OCI-LY7 (cell line): ENCODE data around the gene HS3ST2. TPM values are rescaled to one million over a fixed set of nuclear protein-coding genes. Genes with fewer than 3 reads are reported as not detected.

ENCODE experiments used
- BruUV-seq: library from RNA; stranded (reverse); fragments of 400-500 nt; replicated peaks from 2 replicates; lab custom pipeline; 2021; lab: Mats Ljungman, UMichigan
- CTCF ChIA-PET: fragments of 300-600 bp; sonication (Branson Sonifier 250); formaldehyde crosslinking; loops from one replicate; lab custom pipeline; 2022; ENCODE audit warnings: antibody characterized with exemption; ENCODE audit not compliant: unreplicated experiment; lab: Charles Lee
- POLR2A ChIA-PET: fragments of 300-600 bp; sonication (Branson Sonifier 250); formaldehyde crosslinking; loops from one replicate; lab custom pipeline; 2022; ENCODE audit warnings: antibody characterized with exemption; lab: Charles Lee
- DNase-seq: peaks from one replicate; pipeline ENCODE4 v3.0.0-alpha.2; 2015; ENCODE audit warnings: low spot score
- H2AFZ ChIP-seq: fragments of 200-600 bp; sonication (generic), shearing (Covaris generic); 2 replicates; pipeline ENCODE4 v1.6.1; 2014; ENCODE audit warnings: mild to moderate bottlenecking, antibody characterized with exemption, low read length, moderate library complexity
- H3K27ac ChIP-seq: fragments of 200-600 bp; sonication (generic); 2 replicates; pipeline ENCODE4 v1.5.1; 2014; ENCODE audit warnings: mixed run types, low read depth, mild to moderate bottlenecking, moderate library complexity, low read length, inconsistent platforms; ENCODE audit not compliant: poor library complexity, severe bottlenecking
- H3K36me3 ChIP-seq: fragments of 200-600 bp; sonication (generic); 2 replicates; pipeline ENCODE4 v1.6.1; 2014; ENCODE audit warnings: mild to moderate bottlenecking, antibody characterized with exemption, low read length, moderate library complexity, mixed read lengths; ENCODE audit not compliant: insufficient read depth
- H3K4me1 ChIP-seq: fragments of 200-600 bp; sonication (generic); 2 replicates; pipeline ENCODE4 v1.5.1; 2014; ENCODE audit warnings: mild to moderate bottlenecking, low read length; ENCODE audit not compliant: insufficient read depth, poor library complexity, severe bottlenecking
- H3K4me2 ChIP-seq: fragments of 200-600 bp; sonication (generic); 2 replicates; pipeline ENCODE4 v1.6.1; 2014; ENCODE audit warnings: mild to moderate bottlenecking, low read length
- H3K4me3 ChIP-seq: fragments of 200-600 bp; sonication (generic); 2 replicates; pipeline ENCODE4 v1.5.1; 2014; ENCODE audit warnings: mild to moderate bottlenecking, low read depth, low read length; ENCODE audit not compliant: poor library complexity, severe bottlenecking
- H3K79me2 ChIP-seq: fragments of 200-600 bp; sonication (generic); 2 replicates; pipeline ENCODE4 v1.6.1; 2016; ENCODE audit warnings: low read depth, mild to moderate bottlenecking, low read length, moderate library complexity, mixed read lengths; ENCODE audit not compliant: insufficient read depth
- H3K9me2 ChIP-seq: fragments of 200-600 bp; sonication (generic); 2 replicates; pipeline ENCODE4 v1.6.1; 2016; ENCODE audit warnings: mild to moderate bottlenecking, low read length, mixed read lengths; ENCODE audit not compliant: insufficient read depth
- H3K9me3 ChIP-seq: fragments of 200-600 bp; sonication (generic); 2 replicates; pipeline ENCODE4 v1.6.1; 2014; ENCODE audit warnings: mild to moderate bottlenecking, mixed run types, low read length, mixed read lengths
- H4K20me1 ChIP-seq: fragments of 200-600 bp; sonication (generic); 2 replicates; pipeline ENCODE4 v1.6.1; 2014; ENCODE audit warnings: mild to moderate bottlenecking, antibody characterized with exemption, low read length, moderate library complexity, mixed read lengths; ENCODE audit not compliant: insufficient read depth
- CTCF ChIP-seq: fragments of 200-600 bp; sonication (generic); conservative IDR thresholded peaks from 2 replicates; pipeline ENCODE4 v1.5.1; 2014; ENCODE audit warnings: mild to moderate bottlenecking, antibody characterized with exemption, low read length, moderate library complexity, mixed read lengths
- EZH2phosphoT487 ChIP-seq: fragments of 200-600 bp; sonication (generic); IDR thresholded peaks from 2 replicates; pipeline ENCODE4 v1.6.1; 2018; ENCODE audit warnings: low read depth, borderline replicate concordance, mild to moderate bottlenecking, mixed run types, antibody characterized with exemption, low read length, moderate library complexity, mixed read lengths
- intact Hi-C: fragments of 100-400 bp; cut with micrococcal nuclease; formaldehyde crosslinking; loops from one replicate; pipeline ENCODE4 v1.10.0; 2022; ENCODE audit not compliant: unreplicated experiment
- total RNA-seq, 2 experiments: library from RNA; depleted of rRNA in 1 of 2; stranded (reverse); fragments of >200 nt in 1 of 2; shearing (Covaris generic) in 1 of 2; gene quantifications; 2 replicates each; pipeline ENCODE4 v1.2.3, GENCODE V29; 2014 to 2022

HS3ST2 gene
- total RNA-seq, 2 experiments from 2014 or later, result not detected

GRCh38 chr16:22948058-22948602, 134.2 kb downstream of the HS3ST2 start:
- Histone ChIP-seq H3K36me3 (no peaks in the 10 kb centered on the region), H3K4me3 (no peak overlapping the region), H3K4me1 (no peaks in the 10 kb centered on the region), H3K4me2 (0 out of 2 replicates have a peak overlapping the region, but pooled peaks have one; percentile 15), H3K9me2 (no peaks in the 10 kb centered on the region), H3K79me2 (no peaks in the 10 kb centered on the region), H4K20me1 (no peaks in the 10 kb centered on the region), H3K9me3 (no peaks in the 10 kb centered on the region), H2AFZ (no peak overlapping the region), H3K27ac (no peak overlapping the region)
- ChIA-PET POLR2A (interaction anchor here (0.5 kb wide), 1 partner anchor 344 kb away, joined by 3 read pairs; no protein-coding TSS in a partner anchor), CTCF (interaction anchor here (0.6 kb wide), 1 partner anchor 49 kb away, joined by 3 read pairs; no protein-coding TSS in a partner anchor)
- intact Hi-C loops, result loop anchor here (1.0 kb wide), 1 partner anchor 1394 kb away; no protein-coding TSS in a partner anchor
- no TSS peak for BruUV-seq
- TF ChIP-seq CTCF, result no peak
- no peak for TF ChIP-seq EZH2phosphoT487
- no peak for DNase-seq

- no peaks in the 10 kb centered on the region for H3K4me1 ChIP-seq
- CTCF ChIA-PET, result interaction anchor here (0.6 kb wide), 2 partner anchors 50 to 389 kb away, joined by 3 to 9 read pairs; no protein-coding TSS in a partner anchor
- no peaks in the 10 kb centered on the region for H3K79me2 ChIP-seq
- no peaks in the 10 kb centered on the region for H3K9me2 ChIP-seq
- intact Hi-C loops, result loop anchor here (1.0 kb wide), 2 partner anchors 50 to 1394 kb away; no protein-coding TSS in a partner anchor
- H3K9me3 ChIP-seq, result no peaks in the 10 kb centered on the region
- H4K20me1 ChIP-seq, result no peaks in the 10 kb centered on the region
- no peak overlapping the region for H3K27ac ChIP-seq
- H3K4me2 ChIP-seq, result 0 out of 2 replicates have a peak overlapping the region, but pooled peaks have one; percentile 15
- DNase-seq, result peak; percentile 65
- peak; percentile 92 for TF ChIP-seq CTCF
- no peak for TF ChIP-seq EZH2phosphoT487
- POLR2A ChIA-PET, result interaction anchor here (0.6 kb wide), 1 partner anchor 217 kb away, joined by 5 read pairs; no protein-coding TSS in a partner anchor
- H3K4me3 ChIP-seq, result no peak overlapping the region
- H3K36me3 ChIP-seq, result no peaks in the 10 kb centered on the region
- no TSS peak for BruUV-seq
- no peak overlapping the region for H2AFZ ChIP-seq
Observed at GRCh38 chr16:22948603-22949368, 134.8 kb downstream of the HS3ST2 start.
